Stimulated activated CD8-positive, alpha-beta memory T cell treated with anti-CD3 and anti-CD28 coated beads, Interleukin-12 subunit alpha, Interleukin-12 subunit beta, amount 100 ng/mL, for 24 hours (primary cell): Measurements from ENCODE around the gene ZNF595.
"Not testable (repeated sequence)": the region's sequence is repeated elsewhere in the genome, so short reads cannot be mapped to it uniquely, and the experiment has no call there.

Experiments
- DNase-seq: peaks from one replicate; pipeline ENCODE4 v3.0.0-alpha.2; 2020; ENCODE audit errors: extremely low read depth

The ZNF595 gene

GRCh38 chr4:85951-86350 lies 32.8 kb downstream of the ZNF595 start:
- DNase-seq: no peak

- DNase-seq: not testable (repeated sequence)
Measured at GRCh38 chr4:86559-87324, 33.6 kb downstream of the ZNF595 start.

GRCh38 chr4:98386-98785 lies 45.3 kb downstream of the ZNF595 start:
- DNase-seq: no peak

- DNase-seq: no peak
Measured at GRCh38 chr4:99863-100262, 46.7 kb downstream of the ZNF595 start.

- no peak for DNase-seq
Measured at GRCh38 chr4:107083-107443, 53.9 kb downstream of the ZNF595 start.

- DNase-seq: no peak
Measured at GRCh38 chr4:107444-108429, 54.6 kb downstream of the ZNF595 start.

GRCh38 chr4:112771-113170 lies 59.6 kb downstream of the ZNF595 start:
- DNase-seq: no peak

GRCh38 chr4:113732-114131 lies 60.6 kb downstream of the ZNF595 start:
- no peak for DNase-seq

GRCh38 chr4:114149-114548 lies 61.0 kb downstream of the ZNF595 start:
- DNase-seq: no peak

- DNase-seq: no peak
Measured at GRCh38 chr4:116499-116898, 63.4 kb downstream of the ZNF595 start.

GRCh38 chr4:120616-121015 lies 67.5 kb downstream of the ZNF595 start:
- DNase-seq: no peak

- DNase-seq: no peak
Measured at GRCh38 chr4:121408-122084, 68.4 kb downstream of the ZNF595 start.

GRCh38 chr4:123922-124274 lies 70.8 kb downstream of the ZNF595 start:
- DNase-seq: not testable (repeated sequence)

- DNase-seq: peak; percentile 77
Measured at GRCh38 chr4:124275-125081, 71.4 kb downstream of the ZNF595 start, which contains the start of gene ZNF718. ZNF718 (plus strand) TSS chr4:124501; CDS start chr4:124671, 170 bp downstream.

GRCh38 chr4:125091-125771 lies 72.1 kb downstream of the ZNF595 start:
- DNase-seq: no peak

- DNase-seq: no peak
Measured at GRCh38 chr4:125833-126232, 72.7 kb downstream of the ZNF595 start.

- no peak for DNase-seq
Measured at GRCh38 chr4:132483-132882, 79.4 kb downstream of the ZNF595 start.
